CD4-positive, alpha-beta memory T cell (primary cell): ENCODE results near the gene OPN1MW. TPM values are rescaled to one million over a fixed set of nuclear protein-coding genes. Genes with fewer than 3 reads are reported as not detected.
"Not testable (repeated sequence)": the region's sequence is repeated elsewhere in the genome, so short reads cannot be mapped to it uniquely, and the experiment has no call there.

ENCODE experiments used
- CTCF ChIA-PET: fragments of 350-600 bp; sonication (Branson Sonifier 250); formaldehyde crosslinking; loops from one replicate; lab custom pipeline; 2021; ENCODE audit warnings: inconsistent platforms; ENCODE audit not compliant: partially characterized antibody; lab: Charles Lee
- POLR2A ChIA-PET: fragments of 350-600 bp; sonication (Branson Sonifier 250); formaldehyde crosslinking; loops from one replicate; lab custom pipeline; 2021; ENCODE audit not compliant: partially characterized antibody; lab: Charles Lee
- DNase-seq, 5 donors: peaks; one replicate each; pipeline versions ENCODE4 v3.0.0 to v3.0.0-alpha.2; 2020 to 2022; ENCODE audit warnings: mixed read lengths in 1 of 5
- H3K27ac ChIP-seq: one replicate; pipeline ENCODE4 v1.7.0; 2013; ENCODE audit warnings: low read depth, low read length
- H3K27me3 ChIP-seq: 2 replicates; pipeline ENCODE4 v1.7.0; 2013; ENCODE audit warnings: mild to moderate bottlenecking, low read length, moderate library complexity; ENCODE audit not compliant: insufficient read depth
- H3K36me3 ChIP-seq: 2 replicates; pipeline ENCODE4 v1.7.0; 2013; ENCODE audit warnings: mild to moderate bottlenecking, low read length, moderate library complexity; ENCODE audit not compliant: insufficient read depth
- H3K4me1 ChIP-seq: 2 replicates; pipeline ENCODE4 v1.7.0; 2013; ENCODE audit warnings: mild to moderate bottlenecking, low read length, moderate library complexity; ENCODE audit not compliant: insufficient read depth
- H3K4me3 ChIP-seq, 2 donors: one replicate each; pipeline ENCODE4 v1.7.0; 2013; ENCODE audit warnings: low read length in 2 of 2, mild to moderate bottlenecking in 1 of 2
- H3K9me3 ChIP-seq, 2 donors: one replicate each; pipeline ENCODE4 v1.7.0; 2013; ENCODE audit warnings: low read length in 2 of 2, control low read depth in 1 of 2; ENCODE audit not compliant: control insufficient read depth in 1 of 2
- H3K27ac Mint-ChIP-seq, 7 donors: one replicate each; pipeline ENCODE4 v1.8.0; 2020 to 2021; ENCODE audit warnings: mixed read lengths in 7 of 7, mild to moderate bottlenecking in 6 of 7, inconsistent platforms in 3 of 7, moderate library complexity in 3 of 7
- H3K27me3 Mint-ChIP-seq, 2 donors: one replicate each; pipeline ENCODE4 v1.8.0; 2020 to 2021; ENCODE audit warnings: mixed read lengths in 2 of 2
- H3K36me3 Mint-ChIP-seq, 2 donors: one replicate each; pipeline ENCODE4 v1.8.0; 2020 to 2021; ENCODE audit warnings: mixed read lengths in 2 of 2, inconsistent platforms in 1 of 2, mild to moderate bottlenecking in 1 of 2
- H3K4me1 Mint-ChIP-seq, 4 donors: one replicate each; pipeline ENCODE4 v1.8.0; 2020 to 2021; ENCODE audit warnings: mixed read lengths in 4 of 4, mild to moderate bottlenecking in 1 of 4
- H3K4me3 Mint-ChIP-seq, 8 donors: one replicate each; pipeline ENCODE4 v1.8.0; 2020 to 2021; ENCODE audit warnings: mixed read lengths in 8 of 8, mild to moderate bottlenecking in 7 of 8, moderate library complexity in 6 of 8, inconsistent platforms in 3 of 8
- H3K9me3 Mint-ChIP-seq, 8 donors: one replicate each; pipeline ENCODE4 v1.8.0; 2020 to 2021; ENCODE audit warnings: mixed read lengths in 8 of 8, mild to moderate bottlenecking in 5 of 8, inconsistent platforms in 3 of 8, moderate library complexity in 1 of 8
- intact Hi-C: fragments of 100-400 bp; cut with micrococcal nuclease; formaldehyde crosslinking; loops from one replicate; pipeline ENCODE4 v1.15.1; 2023
- polyA plus RNA-seq, 2 donors: library from polyadenylated mRNA; unstranded; fragments of 300-500 nt; fragmentation: Illumina TruSeq; gene quantifications; one replicate each; pipeline ENCODE4 v1.2.3, GENCODE V29; 2021
- total RNA-seq, 2 experiments: library from RNA; stranded (reverse); gene quantifications; one replicate each; pipeline ENCODE4 v1.2.3, GENCODE V29; 2021

OPN1MW gene
- total RNA-seq (not detected), polyA plus RNA-seq (not detected)

DNA sequence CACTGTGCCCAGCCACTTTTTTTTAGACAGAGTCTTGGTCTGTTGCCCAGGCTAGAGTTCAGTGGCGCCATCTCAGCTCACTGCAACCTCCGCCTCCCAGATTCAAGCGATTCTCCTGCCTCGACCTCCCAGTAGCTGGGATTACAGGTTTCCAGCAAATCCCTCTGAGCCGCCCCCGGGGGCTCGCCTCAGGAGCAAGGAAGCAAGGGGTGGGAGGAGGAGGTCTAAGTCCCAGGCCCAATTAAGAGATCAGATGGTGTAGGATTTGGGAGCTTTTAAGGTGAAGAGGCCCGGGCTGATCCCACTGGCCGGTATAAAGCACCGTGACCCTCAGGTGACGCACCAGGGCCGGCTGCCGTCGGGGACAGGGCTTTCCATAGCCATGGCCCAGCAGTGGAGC, at the start of gene OPN1MW:
OPN1MW (plus strand) TSS at position 301 of the 400 bp plus-strand sequence; CDS start at position 383, 82 bp downstream.
- H3K4me3 ChIP-seq, H3K27me3 Mint-ChIP-seq, intact Hi-C loops, H3K36me3 Mint-ChIP-seq, H3K4me1 Mint-ChIP-seq, H3K27ac Mint-ChIP-seq, H3K4me1 ChIP-seq, H3K4me3 Mint-ChIP-seq, DNase-seq, H3K9me3 Mint-ChIP-seq, POLR2A ChIA-PET, H3K9me3 ChIP-seq, H3K27ac ChIP-seq, H3K27me3 ChIP-seq, H3K36me3 ChIP-seq, CTCF ChIA-PET: not testable (repeated sequence)

DNA sequence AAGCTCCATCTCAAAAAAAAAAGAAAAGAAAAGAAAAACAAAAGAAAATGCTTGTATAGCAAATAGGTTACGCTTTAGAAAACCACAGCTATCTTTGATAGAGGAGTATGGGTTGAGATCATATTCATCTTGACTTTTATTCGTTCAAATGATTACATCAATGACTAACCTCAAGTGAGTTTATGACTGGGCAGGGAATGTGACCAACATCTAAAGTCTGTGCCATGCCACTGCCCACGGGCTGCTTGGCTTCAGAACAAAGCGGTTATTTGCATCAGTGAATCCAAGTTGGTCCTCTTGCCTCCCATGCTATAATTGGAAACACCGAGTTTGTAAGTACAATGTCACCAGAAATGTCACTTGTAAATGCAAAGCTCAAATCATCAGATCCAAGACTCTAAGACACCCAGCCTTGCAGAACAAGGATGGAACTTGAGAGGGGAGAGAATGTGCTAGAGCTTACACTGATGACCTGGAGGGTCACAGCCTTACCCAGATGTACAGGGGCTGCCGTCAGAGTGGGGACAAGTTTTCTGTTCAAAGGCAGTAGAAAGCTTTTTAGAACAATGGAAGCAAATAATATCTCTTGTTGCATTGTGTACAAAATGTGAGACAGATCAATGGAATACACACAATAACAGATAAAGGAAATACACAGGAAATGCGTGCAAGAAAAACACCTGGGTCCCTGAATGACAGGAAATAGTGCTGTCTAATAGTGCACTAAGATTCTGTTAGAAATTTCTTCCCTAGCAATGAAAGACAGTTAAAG, 46.8 kb upstream of the OPN1MW start:
- no peaks in the 10 kb centered on the region for H3K9me3 Mint-ChIP-seq
- Histone ChIP-seq H3K9me3 (no peaks in the 10 kb centered on the region), H3K27ac (peak overlapping the region; percentile 71), H3K4me3 (no peak overlapping the region), H3K4me1 (peaks cover 42% of the 10 kb centered on the region), H3K27me3 (no peaks in the 10 kb centered on the region), H3K36me3 (no peaks in the 10 kb centered on the region)
- peaks cover 6 to 40% (median 16%) of the 10 kb centered on the region in 4 donors for H3K4me1 Mint-ChIP-seq
- H3K4me3 Mint-ChIP-seq = peak overlapping the region; percentile 62 to 86 (median 76)
- H3K36me3 Mint-ChIP-seq = no peaks in the 10 kb centered on the region
- no peaks in the 10 kb centered on the region for H3K27me3 Mint-ChIP-seq
- DNase-seq = peak; percentile 46 to 72 (median 64)
- ChIA-PET CTCF (interaction anchor here (1.1 to 5.0 kb wide), 11 partner anchors 9 to 192 kb away, joined by 3 to 43 read pairs (median 4); partner anchors contain the start of genes IRAK1 and MECP2), POLR2A (interaction anchor here (0.6 to 4.8 kb wide), 15 partner anchors 12 to 243 kb away, joined by 3 to 50 read pairs (median 5); partner anchors contain the start of genes EMD and MECP2)
- intact Hi-C loops = loop anchor here (1.0 kb wide), 1 partner anchor 173 kb away; no protein-coding TSS in a partner anchor
- peak overlapping the region; percentile 80 to 99 (median 96) for H3K27ac Mint-ChIP-seq

DNA sequence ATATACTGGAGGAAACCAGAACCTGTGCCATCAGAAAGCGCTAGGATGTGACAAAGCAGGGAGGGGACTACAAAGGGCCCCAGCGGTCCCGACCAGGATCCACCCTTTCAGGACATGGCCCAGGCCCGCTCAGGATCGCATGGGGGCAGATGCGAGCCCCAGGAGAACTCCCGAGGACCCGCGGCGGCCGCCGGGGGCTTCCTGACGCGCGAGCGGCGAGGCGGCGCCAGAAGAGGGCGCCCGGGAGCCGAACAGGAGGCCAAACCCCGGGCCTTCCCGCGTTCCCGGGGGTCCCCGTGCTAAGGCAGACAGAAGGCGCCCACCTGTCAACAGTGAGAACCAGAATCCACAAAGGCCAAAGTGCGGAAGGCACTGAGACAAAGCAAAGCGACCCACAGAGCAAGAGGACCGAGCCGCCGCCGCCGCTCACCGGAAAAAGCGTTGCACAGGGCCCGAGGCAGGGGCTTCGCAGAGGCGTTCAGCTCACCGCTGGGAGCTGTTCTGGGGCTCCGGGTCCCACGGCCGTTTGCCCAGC, 45.7 kb upstream of the OPN1MW start:
- no peaks in the 10 kb centered on the region for H3K36me3 ChIP-seq
- H3K4me1 Mint-ChIP-seq = peaks cover 6 to 40% (median 16%) of the 10 kb centered on the region in 4 donors
- peak overlapping the region; percentile 62 to 86 (median 77) for H3K4me3 Mint-ChIP-seq
- H3K27me3 ChIP-seq = no peaks in the 10 kb centered on the region
- peaks cover 42% of the 10 kb centered on the region for H3K4me1 ChIP-seq
- POLR2A ChIA-PET = interaction anchor here (0.6 to 4.8 kb wide), 11 partner anchors 13 to 377 kb away, joined by 3 to 50 read pairs (median 4); no protein-coding TSS in a partner anchor
- CTCF ChIA-PET = interaction anchor here (0.6 to 5.0 kb wide), 13 partner anchors 13 to 237 kb away, joined by 3 to 43 read pairs (median 4); no protein-coding TSS in a partner anchor
- H3K27ac Mint-ChIP-seq = peak overlapping the region; percentile 80 to 99 (median 96)
- peak overlapping the region; percentile 71 for H3K27ac ChIP-seq
- H3K27me3 Mint-ChIP-seq = no peaks in the 10 kb centered on the region
- H3K36me3 Mint-ChIP-seq = no peaks in the 10 kb centered on the region
- DNase-seq = peak; percentile 69 to 76 (median 71)
- peak overlapping the region in 1 of 2 donors; percentile 15 for H3K4me3 ChIP-seq
- intact Hi-C loops = loop anchor here (1.0 kb wide), 1 partner anchor 172 kb away; no protein-coding TSS in a partner anchor
- no peaks in the 10 kb centered on the region for H3K9me3 Mint-ChIP-seq
- no peaks in the 10 kb centered on the region for H3K9me3 ChIP-seq

DNA sequence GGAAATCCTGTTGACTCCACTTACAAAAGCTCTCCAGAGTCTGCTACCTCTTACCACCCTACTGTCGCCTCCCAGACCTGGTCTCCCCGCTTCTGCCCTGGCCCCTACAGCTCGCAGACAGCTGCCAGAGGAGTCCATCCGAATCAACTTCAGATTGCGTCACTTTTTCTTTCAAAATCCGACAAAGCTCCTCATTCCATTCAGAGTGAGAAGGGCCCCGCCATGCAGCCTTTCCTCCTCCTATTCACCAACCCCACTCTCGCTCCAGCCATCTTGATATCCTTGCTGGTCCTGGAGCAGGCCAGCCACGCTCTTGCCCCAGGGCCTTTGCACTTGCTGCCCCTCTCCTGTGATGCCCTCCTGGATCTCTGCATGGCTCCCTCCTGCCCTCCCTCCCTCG, 43.5 kb upstream of the OPN1MW start:
- intact Hi-C loops = no loop called here
- no peaks in the 10 kb centered on the region for H3K9me3 ChIP-seq
- Mint-ChIP-seq H3K9me3 (peaks cover 0 to 2% (median 0%) of the 10 kb centered on the region in 8 donors), H3K27me3 (no peaks in the 10 kb centered on the region), H3K4me3 (peak overlapping the region in 3 of 8 donors; percentile 40 to 51 (median 43)), H3K36me3 (no peaks in the 10 kb centered on the region), H3K27ac (peak overlapping the region in 6 of 7 donors; percentile 44 to 87 (median 74)), H3K4me1 (peaks cover 6 to 40% (median 16%) of the 10 kb centered on the region in 4 donors)
- ChIA-PET CTCF (interaction anchor here (1.0 to 1.2 kb wide), 2 partner anchors 48 to 169 kb away, joined by 3 read pairs; no protein-coding TSS in a partner anchor), POLR2A (interaction anchor here (1.0 to 1.2 kb wide), 2 partner anchors 213 to 232 kb away, joined by 4 read pairs; partner anchors contain the start of gene ARHGAP4)
- H3K36me3 ChIP-seq = no peaks in the 10 kb centered on the region
- H3K4me3 ChIP-seq = no peak overlapping the region
- no peak for DNase-seq
- H3K27ac ChIP-seq = no peak overlapping the region
- H3K27me3 ChIP-seq = no peaks in the 10 kb centered on the region
- H3K4me1 ChIP-seq = peaks cover 42% of the 10 kb centered on the region

DNA sequence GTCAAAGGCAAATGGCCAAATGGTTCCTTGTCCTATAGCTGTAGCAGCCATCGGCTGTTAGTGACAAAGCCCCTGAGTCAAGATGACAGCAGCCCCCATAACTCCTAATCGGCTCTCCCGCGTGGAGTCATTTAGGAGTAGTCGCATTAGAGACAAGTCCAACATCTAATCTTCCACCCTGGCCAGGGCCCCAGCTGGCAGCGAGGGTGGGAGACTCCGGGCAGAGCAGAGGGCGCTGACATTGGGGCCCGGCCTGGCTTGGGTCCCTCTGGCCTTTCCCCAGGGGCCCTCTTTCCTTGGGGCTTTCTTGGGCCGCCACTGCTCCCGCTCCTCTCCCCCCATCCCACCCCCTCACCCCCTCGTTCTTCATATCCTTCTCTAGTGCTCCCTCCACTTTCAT, 42.2 kb upstream of the OPN1MW start:
- Mint-ChIP-seq H3K4me1 (peaks cover 6 to 29% (median 14%) of the 10 kb centered on the region in 4 donors), H3K27ac (peak overlapping the region in 2 of 7 donors; percentile 29 to 66), H3K9me3 (peaks cover 0 to 2% (median 0%) of the 10 kb centered on the region in 8 donors), H3K4me3 (no peak overlapping the region), H3K27me3 (no peaks in the 10 kb centered on the region), H3K36me3 (no peaks in the 10 kb centered on the region)
- ChIA-PET CTCF (no interaction called here), POLR2A (no interaction called here)
- Histone ChIP-seq H3K27me3 (no peaks in the 10 kb centered on the region), H3K4me1 (peaks cover 32% of the 10 kb centered on the region), H3K36me3 (no peaks in the 10 kb centered on the region), H3K9me3 (no peaks in the 10 kb centered on the region), H3K27ac (no peak overlapping the region), H3K4me3 (no peak overlapping the region)
- intact Hi-C loops = no loop called here
- DNase-seq = no peak

DNA sequence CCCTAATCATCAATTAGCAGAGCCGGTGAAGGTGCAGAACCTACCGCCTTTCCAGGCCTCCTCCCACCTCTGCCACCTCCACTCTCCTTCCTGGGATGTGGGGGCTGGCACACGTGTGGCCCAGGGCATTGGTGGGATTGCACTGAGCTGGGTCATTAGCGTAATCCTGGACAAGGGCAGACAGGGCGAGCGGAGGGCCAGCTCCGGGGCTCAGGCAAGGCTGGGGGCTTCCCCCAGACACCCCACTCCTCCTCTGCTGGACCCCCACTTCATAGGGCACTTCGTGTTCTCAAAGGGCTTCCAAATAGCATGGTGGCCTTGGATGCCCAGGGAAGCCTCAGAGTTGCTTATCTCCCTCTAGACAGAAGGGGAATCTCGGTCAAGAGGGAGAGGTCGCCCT, 41.7 kb upstream of the OPN1MW start:
- no peak for DNase-seq
- Histone ChIP-seq H3K9me3 (no peaks in the 10 kb centered on the region), H3K4me3 (no peak overlapping the region), H3K27me3 (no peaks in the 10 kb centered on the region), H3K27ac (no peak overlapping the region), H3K4me1 (peaks cover 27% of the 10 kb centered on the region), H3K36me3 (no peaks in the 10 kb centered on the region)
- H3K36me3 Mint-ChIP-seq = no peaks in the 10 kb centered on the region
- no peaks in the 10 kb centered on the region for H3K27me3 Mint-ChIP-seq
- ChIA-PET CTCF (no interaction called here), POLR2A (interaction anchor here (1.0 kb wide), 1 partner anchor 120 kb away, joined by 3 read pairs; no protein-coding TSS in a partner anchor)
- intact Hi-C loops = no loop called here
- H3K27ac Mint-ChIP-seq = peak overlapping the region in 1 of 7 donors; percentile 30
- H3K4me1 Mint-ChIP-seq = peaks cover 2 to 24% (median 9%) of the 10 kb centered on the region in 4 donors
- no peak overlapping the region for H3K4me3 Mint-ChIP-seq
- H3K9me3 Mint-ChIP-seq = peaks cover 0 to 2% (median 0%) of the 10 kb centered on the region in 8 donors
